ENCODE data around the gene SLC17A9.

DNA sequence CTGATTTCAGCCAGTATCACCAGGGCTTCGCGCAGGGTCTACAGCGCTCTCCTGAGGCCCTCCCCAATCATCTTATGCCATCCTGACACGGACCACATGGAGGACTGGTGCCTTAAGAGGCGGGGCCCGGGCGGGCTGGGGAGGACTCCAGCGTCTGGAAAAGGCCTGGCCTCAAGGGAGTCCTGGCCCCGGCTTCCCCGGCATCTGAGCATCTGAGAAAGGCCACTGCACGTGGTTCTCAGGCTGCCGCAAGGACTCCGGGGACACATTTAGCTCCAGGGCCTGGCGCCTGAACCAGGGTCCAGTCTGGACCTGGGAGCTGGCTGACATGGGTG, 32.9 kb downstream of the SLC17A9 start:
- TF ChIP-seq POLR2A (IDR thresholded peaks at IDR 0.05) = no peak
- TF ChIP-seq, protein P1, sequence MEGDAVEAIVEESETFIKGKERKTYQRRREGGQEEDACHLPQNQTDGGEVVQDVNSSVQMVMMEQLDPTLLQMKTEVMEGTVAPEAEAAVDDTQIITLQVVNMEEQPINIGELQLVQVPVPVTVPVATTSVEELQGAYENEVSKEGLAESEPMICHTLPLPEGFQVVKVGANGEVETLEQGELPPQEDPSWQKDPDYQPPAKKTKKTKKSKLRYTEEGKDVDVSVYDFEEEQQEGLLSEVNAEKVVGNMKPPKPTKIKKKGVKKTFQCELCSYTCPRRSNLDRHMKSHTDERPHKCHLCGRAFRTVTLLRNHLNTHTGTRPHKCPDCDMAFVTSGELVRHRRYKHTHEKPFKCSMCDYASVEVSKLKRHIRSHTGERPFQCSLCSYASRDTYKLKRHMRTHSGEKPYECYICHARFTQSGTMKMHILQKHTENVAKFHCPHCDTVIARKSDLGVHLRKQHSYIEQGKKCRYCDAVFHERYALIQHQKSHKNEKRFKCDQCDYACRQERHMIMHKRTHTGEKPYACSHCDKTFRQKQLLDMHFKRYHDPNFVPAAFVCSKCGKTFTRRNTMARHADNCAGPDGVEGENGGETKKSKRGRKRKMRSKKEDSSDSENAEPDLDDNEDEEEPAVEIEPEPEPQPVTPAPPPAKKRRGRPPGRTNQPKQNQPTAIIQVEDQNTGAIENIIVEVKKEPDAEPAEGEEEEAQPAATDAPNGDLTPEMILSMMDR (IDR thresholded peaks at IDR 0.05) = no peak

Data from esophagus squamous epithelium (tissue), 4 donors.